Psoas muscle (tissue), 8 donors: ENCODE results near the gene TMED10. TPM values are rescaled to one million over a fixed set of nuclear protein-coding genes. Genes with fewer than 3 reads are reported as not detected.
"Not testable (repeated sequence)": the region's sequence is repeated elsewhere in the genome, so short reads cannot be mapped to it uniquely, and the experiment has no call there.

Experiments
- ATAC-seq, 4 donors: fragments of 200-7000 bp; cut with Tn5 transposase; one replicate each; pipeline ENCODE4 v1.9.1; 2020; ENCODE audit warnings: moderate library complexity in 3 of 4, mild to moderate bottlenecking in 2 of 4
- DNase-seq, 2 donors: peaks; one replicate each; pipeline ENCODE4 v3.0.0-alpha.2; 2020
- H3K27ac ChIP-seq: fragments of 200-600 bp; one replicate; pipeline ENCODE4 v1.8.0; 2022
- H3K27me3 ChIP-seq, 3 donors: fragments of 200-600 bp in 1 of 3; one replicate each; pipeline versions ENCODE4 v1.6.1 to v1.8.0; 2013 to 2022; ENCODE audit warnings: low read length in 2 of 3, mild to moderate bottlenecking in 2 of 3, moderate library complexity in 1 of 3; ENCODE audit not compliant: insufficient read depth in 3 of 3
- H3K36me3 ChIP-seq, 2 donors: fragments of 200-600 bp in 1 of 2; one replicate each; pipeline versions ENCODE4 v1.6.1 to v1.8.0; 2013 to 2022; ENCODE audit warnings: low read depth in 1 of 2, mild to moderate bottlenecking in 1 of 2, moderate library complexity in 1 of 2; ENCODE audit not compliant: insufficient read depth in 1 of 2
- H3K4me1 ChIP-seq: fragments of 200-600 bp; one replicate; pipeline ENCODE4 v1.8.0; 2022
- H3K4me3 ChIP-seq: fragments of 200-600 bp; one replicate; pipeline ENCODE4 v1.8.0; 2022; ENCODE audit warnings: mild to moderate bottlenecking
- H3K9me3 ChIP-seq: fragments of 200-600 bp; one replicate; pipeline ENCODE4 v1.8.0; 2022
- CTCF ChIP-seq: fragments of 200-600 bp; IDR thresholded peaks from one replicate; pipeline ENCODE4 v1.8.0; 2022; ENCODE audit warnings: antibody characterized with exemption
- WGBS, 3 donors: extraction: QIAGEN DNeasy Blood & Tissue Kit; methylation state at CpG; one replicate each; pipeline versions ENCODE4 v1.1.6 to v1.1.7; 2013; 5-methylcytosine and 5-hydroxymethylcytosine counted together
- intact Hi-C, 2 donors: fragments of 100-400 bp; cut with DNase I; formaldehyde crosslinking; loops; one replicate each; pipeline versions ENCODE4 v1.11.0 to v1.14.2; 2022
- polyA plus RNA-seq, 3 donors: library from polyadenylated mRNA; stranded (reverse); fragments of 200-250 nt; gene quantifications; one replicate each; pipeline ENCODE4 v1.2.3, GENCODE V29; 2013
- total RNA-seq, 4 donors: library from RNA; stranded (reverse); fragmentation: NEBNext Ultra II Directional in 2 of 4; extraction: Animal tissue kit (Norgen Biotek cat#: 25700) in 2 of 4; gene quantifications; one replicate each; pipeline versions ENCODE4 v1.2.1 to v1.2.4, GENCODE V29; 2021 to 2023
- donor health status: healthy with polysubstance abuse.
- donor health status: DM: no; HTN: no; CAD: no; lungs with moderate emphysema.
- donor health status: Bipolar disorder and iron deficiency.
- donor health status: healthy.
- donor health status: DM: yes; HTN: yes; CAD: no.
- donor health status: DM: no; HTN: no; CAD: no.
- donor health status: DM: no; HTN: no; CAD: no.
- donor health status: DM: yes; HTN: yes; CAD: no.

TMED10 gene
- total and polyA plus RNA-seq, 7 donors = 88.2 to 255 (median 146) TPM

DNA sequence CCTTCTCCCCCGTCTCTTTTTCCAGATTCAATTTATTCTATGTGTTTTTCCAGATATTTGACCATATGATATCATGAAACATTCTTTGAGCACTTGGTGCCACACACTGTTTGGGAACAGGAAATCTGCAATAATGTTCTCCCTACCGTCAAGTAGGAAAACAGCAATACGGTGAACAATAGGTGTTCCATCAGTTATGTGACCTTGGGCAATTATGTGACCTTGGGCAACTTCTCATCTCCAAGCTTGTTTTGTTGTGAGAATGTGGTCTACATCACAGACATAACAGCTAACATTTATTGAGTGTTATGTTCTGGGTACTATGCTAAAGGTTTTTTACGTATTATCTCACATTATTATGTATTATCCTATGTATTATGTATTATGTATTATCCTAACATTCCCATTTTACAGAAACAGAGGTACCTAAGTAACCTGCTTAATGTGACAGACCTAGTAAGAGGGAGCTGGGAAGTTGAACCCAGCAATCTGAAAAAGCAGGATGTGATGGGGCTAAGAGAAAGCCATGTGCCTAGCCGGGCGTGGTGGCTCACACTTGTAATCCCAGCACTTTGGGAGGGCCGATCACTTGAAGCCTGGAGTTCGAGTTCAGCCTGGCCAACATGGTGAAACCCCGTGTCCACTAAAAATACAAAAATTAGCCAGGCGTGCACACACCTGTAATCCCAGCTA, 48.4 kb downstream of the TMED10 start:
- H3K9me3 ChIP-seq = no peaks in the 10 kb centered on the region
- 56 to 64% (median 58%) methylated on average over 10 of the region's 10 CpGs for WGBS, 3 donors
- peak overlapping the region; percentile 93 for H3K27ac ChIP-seq
- no peaks in the 10 kb centered on the region for H3K27me3 ChIP-seq
- peaks cover 41% of the 10 kb centered on the region for H3K4me1 ChIP-seq
- peaks cover 0 to 9% of the 10 kb centered on the region in 2 donors for H3K36me3 ChIP-seq
- DNase-seq = no peak
- no peak for ATAC-seq
- intact Hi-C loops = loop anchor here in 1 of 2 donors (5.0 kb wide), 1 partner anchor 49 kb away; the partner anchor contains the start of gene TMED10
- H3K4me3 ChIP-seq = peak overlapping the region; percentile 83
- TF ChIP-seq CTCF = no peak

GRCh38 chr14:75127474-75127820, 49.0 kb downstream of the TMED10 start:
- H3K4me1 ChIP-seq = peaks cover 41% of the 10 kb centered on the region
- peak in 3 of 4 donors; percentile 0 to 5 (median 4) for ATAC-seq
- DNase-seq = peak in 1 of 2 donors; percentile 58
- peak overlapping the region; percentile 93 for H3K27ac ChIP-seq
- H3K4me3 ChIP-seq = peak overlapping the region; percentile 83
- intact Hi-C loops = loop anchor here in 1 of 2 donors (5.0 kb wide), 1 partner anchor 50 kb away; the partner anchor contains the start of gene TMED10
- not testable (repeated sequence) for H3K9me3 ChIP-seq, H3K36me3 ChIP-seq, H3K27me3 ChIP-seq
- 18 to 23% (median 20%) methylated on average over 16 of the region's 16 CpGs for WGBS, 3 donors

DNA sequence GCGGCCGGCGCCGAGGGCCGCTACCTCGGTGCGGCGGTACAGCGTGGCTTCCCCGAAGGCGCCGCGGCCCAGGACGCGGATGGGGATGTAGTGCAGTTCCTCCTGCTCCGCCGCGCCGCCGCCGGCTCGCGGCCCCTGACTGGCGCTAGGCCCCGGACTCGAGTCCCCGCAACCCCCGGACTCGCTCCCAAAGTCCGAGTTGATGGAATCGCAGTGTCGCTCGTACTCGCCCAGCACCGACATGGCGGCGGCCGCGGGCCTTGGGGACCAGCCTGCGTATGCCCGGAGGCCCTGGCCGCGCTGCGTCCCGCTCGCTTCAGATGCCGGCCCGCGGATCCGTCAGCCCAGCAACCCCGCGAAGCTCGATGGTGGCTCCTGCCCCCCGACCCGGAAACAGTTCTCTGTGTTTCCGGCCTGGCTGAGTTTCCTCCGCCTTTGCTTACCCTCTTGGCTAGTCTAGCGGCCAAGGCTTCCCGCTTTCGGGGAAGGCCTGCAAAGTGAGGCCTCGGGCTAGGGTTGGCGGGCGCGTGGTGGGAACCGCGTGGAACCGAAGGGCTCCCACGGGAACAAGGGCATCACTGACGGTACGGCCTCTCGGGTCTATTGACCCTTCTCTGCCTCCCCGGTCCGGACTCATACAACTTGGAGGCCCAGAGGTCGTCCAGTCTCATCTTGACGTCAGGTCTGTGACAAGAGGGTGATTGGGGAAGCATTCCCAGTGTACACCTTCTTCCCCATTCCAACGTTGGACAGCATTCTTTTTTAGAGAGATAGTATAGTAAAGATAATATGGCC, 49.5 kb downstream of the TMED10 start, which contains the start of gene NEK9:
Gene NEK9, minus strand, starts transcription at position 370 of the 795 bp plus-strand sequence. Its CDS starts 127 bp downstream, at position 243.
- peaks cover 0 to 14% of the 10 kb centered on the region in 2 donors for H3K36me3 ChIP-seq
- peak; percentile 93 to 96 (median 95) for ATAC-seq
- peak within 1 kb of the TSS; percentile 93 for H3K27ac ChIP-seq
- H3K4me1 ChIP-seq = peaks cover 41% of the 10 kb centered on the region
- H3K9me3 ChIP-seq = no peaks in the 10 kb centered on the region
- WGBS, 3 donors = 0 to 1% (median 0%) methylated on average over 66 to 76 of the region's 76 CpGs
- TF ChIP-seq CTCF = no peak
- H3K4me3 ChIP-seq = peak within 1 kb of the TSS; percentile 83
- peak; percentile 92 to 96 for DNase-seq
- intact Hi-C loops = loop anchor here in 1 of 2 donors (5.0 kb wide), 1 partner anchor 50 kb away; the partner anchor contains the start of gene TMED10
- H3K27me3 ChIP-seq = no peaks in the 10 kb centered on the region

- H3K27ac ChIP-seq = peak overlapping the region; percentile 93
- peaks cover 0 to 18% of the 10 kb centered on the region in 2 donors for H3K36me3 ChIP-seq
- DNase-seq (no peak), ATAC-seq (no peak)
- WGBS, 3 donors = 2% methylated on average over 6 of the region's 6 CpGs
- TF ChIP-seq CTCF = no peak
- H3K9me3 ChIP-seq = no peaks in the 10 kb centered on the region
- H3K27me3 ChIP-seq = no peaks in the 10 kb centered on the region
- peaks cover 41% of the 10 kb centered on the region for H3K4me1 ChIP-seq
- intact Hi-C loops = loop anchor here in 1 of 2 donors (5.0 kb wide), 1 partner anchor 51 kb away; the partner anchor contains the start of gene TMED10
- peak overlapping the region; percentile 83 for H3K4me3 ChIP-seq
Observed at GRCh38 chr14:75126121-75126544, 50.3 kb downstream of the TMED10 start.

DNA sequence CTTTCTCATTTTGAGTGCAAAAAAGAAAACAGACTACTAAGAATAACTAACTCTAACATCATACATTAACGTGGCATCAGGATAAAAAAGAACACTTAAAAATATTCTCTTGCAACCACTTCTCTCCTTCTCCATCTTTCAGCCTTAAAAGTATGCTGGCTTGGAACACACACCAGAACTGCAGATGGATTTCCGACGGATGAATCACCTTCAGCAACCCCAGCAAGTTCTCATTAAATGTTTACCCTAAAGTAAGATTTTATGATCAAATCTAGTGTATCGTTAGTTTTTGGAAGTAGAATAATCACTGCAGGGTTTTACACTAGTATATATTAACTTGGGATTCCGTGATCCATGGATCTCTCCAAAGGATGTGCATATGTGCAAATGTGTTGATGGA, 50.8 kb downstream of the TMED10 start:
- H3K4me3 ChIP-seq = peak overlapping the region; percentile 83
- intact Hi-C loops = loop anchor here in 1 of 2 donors (5.0 kb wide), 1 partner anchor 52 kb away; the partner anchor contains the start of gene TMED10
- peak overlapping the region; percentile 93 for H3K27ac ChIP-seq
- no peaks in the 10 kb centered on the region for H3K27me3 ChIP-seq
- H3K9me3 ChIP-seq = no peaks in the 10 kb centered on the region
- no peak for TF ChIP-seq CTCF
- peaks cover 0 to 23% of the 10 kb centered on the region in 2 donors for H3K36me3 ChIP-seq
- DNase-seq = no peak
- peaks cover 41% of the 10 kb centered on the region for H3K4me1 ChIP-seq
- ATAC-seq = no peak
- WGBS, 3 donors = 56 to 72% (median 63%) methylated on average over 5 of the region's 5 CpGs
